GM21381 (cell line): ENCODE results near the gene CDH8.

Experiments used
- ATAC-seq: cut with Tn5 transposase; IDR thresholded peaks from one replicate; pipeline ENCODE4 v1.9.1; 2021; ENCODE audit warnings: mild to moderate bottlenecking, moderate library complexity; ENCODE audit not compliant: unreplicated experiment

Gene CDH8

GRCh38 chr16:62036101-62036801 lies at the start of gene CDH8:
Gene CDH8, minus strand, starts transcription at chr16:62036438. Its CDS starts 15,035 bp downstream, at chr16:62021403.
- ATAC-seq: no peak

- no peak for ATAC-seq
Measured at GRCh38 chr16:62079236-62079635, 43.0 kb upstream of the CDH8 start.

- ATAC-seq: no peak
Measured at GRCh38 chr16:62077998-62078397, 41.8 kb upstream of the CDH8 start.

- no peak for ATAC-seq
Measured at GRCh38 chr16:62076886-62077285, 40.6 kb upstream of the CDH8 start.

- ATAC-seq: no peak
Measured at GRCh38 chr16:62068747-62069146, 32.5 kb upstream of the CDH8 start.

GRCh38 chr16:62067981-62068380 lies 31.7 kb upstream of the CDH8 start:
- ATAC-seq: no peak

- no peak for ATAC-seq
Measured at GRCh38 chr16:62067182-62067581, 30.9 kb upstream of the CDH8 start.

- ATAC-seq: no peak
Measured at GRCh38 chr16:62066747-62067146, 30.5 kb upstream of the CDH8 start.

GRCh38 chr16:62064173-62064572 lies 27.9 kb upstream of the CDH8 start:
- ATAC-seq: no peak

GRCh38 chr16:62060089-62060488 lies 23.9 kb upstream of the CDH8 start:
- no peak for ATAC-seq

GRCh38 chr16:62059527-62059926 lies 23.3 kb upstream of the CDH8 start:
- no peak for ATAC-seq

GRCh38 chr16:62058412-62058811 lies 22.2 kb upstream of the CDH8 start:
- ATAC-seq: no peak

GRCh38 chr16:62051942-62052341 lies 15.7 kb upstream of the CDH8 start:
- ATAC-seq: no peak

- ATAC-seq: no peak
Measured at GRCh38 chr16:62050793-62051192, 14.6 kb upstream of the CDH8 start.

GRCh38 chr16:62046801-62047200 lies 10.6 kb upstream of the CDH8 start:
- no peak for ATAC-seq

GRCh38 chr16:62041401-62041800 lies 5.2 kb upstream of the CDH8 start:
- no peak for ATAC-seq

GRCh38 chr16:62038646-62039045 lies 2.4 kb upstream of the CDH8 start:
- no peak for ATAC-seq

GRCh38 chr16:62038225-62038624 lies 2.0 kb upstream of the CDH8 start:
- ATAC-seq: no peak

- ATAC-seq: no peak
Measured at GRCh38 chr16:62036802-62037135, 531 bp upstream of the CDH8 start.

- ATAC-seq: no peak
Measured at GRCh38 chr16:62035115-62036092, 834 bp downstream of the CDH8 start.

GRCh38 chr16:62034231-62035114 lies 1.8 kb downstream of the CDH8 start:
- ATAC-seq: no peak
